ENCODE results near the gene MUC21. TPM values are rescaled to one million over a fixed set of nuclear protein-coding genes. Genes with fewer than 3 reads are reported as not detected.

The MUC21 gene
- total and polyA plus RNA-seq, 9 of the 15 experiments (the other 6 are each of a cell fraction or from before 2014, with no cell fraction given), result not detected

DNA sequence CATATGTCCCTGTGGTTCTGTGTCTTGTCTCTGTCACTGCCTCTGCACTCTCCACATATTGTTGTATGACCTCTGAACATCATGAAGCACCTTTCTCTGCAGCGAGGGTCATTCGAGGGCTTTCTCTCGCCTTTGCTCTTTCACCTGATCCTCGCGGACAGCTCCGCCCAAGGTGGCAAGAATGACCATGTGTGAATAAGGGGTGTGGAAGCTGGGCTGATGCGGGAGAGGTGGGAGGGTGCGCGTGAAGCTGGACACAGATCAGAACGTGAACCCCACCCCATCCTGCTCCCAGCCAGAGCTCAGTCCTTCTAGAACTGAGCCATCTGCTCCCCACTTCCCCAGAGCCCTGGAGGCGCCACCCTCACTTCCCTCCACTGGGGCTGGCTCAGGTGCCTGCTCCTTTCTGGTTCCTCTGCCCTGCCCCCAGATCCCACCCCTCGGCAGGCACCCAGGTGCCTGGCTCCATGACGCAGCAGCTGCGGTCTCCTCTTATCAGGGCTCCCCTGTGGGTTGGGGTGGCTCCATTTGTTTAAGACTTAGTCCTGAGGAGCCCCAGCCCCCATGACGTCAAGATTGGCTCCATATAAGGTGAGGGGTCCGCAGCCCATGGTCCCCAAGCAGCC, 43.0 kb upstream of the MUC21 start, which contains the start of gene MUCL3:
Gene MUCL3 (plus strand): TSS at position 613 of the 626 bp plus-strand sequence. CDS start 27 bp downstream, outside the sequence.
- intact Hi-C loops (cut with micrococcal nuclease), result loop anchor here (5.0 kb wide), 1 partner anchor 102 kb away; no protein-coding TSS in a partner anchor
- TF ChIP-seq ATF1 (CRISPR knock-in tag; IDR thresholded peaks at IDR 0.05) (no peak), ATF1 (tag; IDR thresholded peaks at IDR 0.05) (peak; percentile 46), ZBTB17 (CRISPR knock-in tag; IDR thresholded peaks at IDR 0.05) (no peak), DPF2 (IDR thresholded peaks at IDR 0.05) (0 out of 2 replicates have a peak, but pooled peaks have one; percentile 15), HEY1 (CRISPR knock-in tag; IDR thresholded peaks at IDR 0.05; ENCODE audit: borderline replicate concordance) (no peak), ZSCAN32 (CRISPR knock-in tag; IDR thresholded peaks at IDR 0.05) (no peak), HNRNPUL1 (IDR thresholded peaks at IDR 0.05; ENCODE audit: low read length) (no peak), CREM (IDR thresholded peaks at IDR 0.05; ENCODE audit: low read depth) (0 out of 2 replicates have a peak, but pooled peaks have one; percentile 25), MTA3 (IDR thresholded peaks at IDR 0.05; ENCODE audit: borderline replicate concordance) (no peak), CBFA2T3 (IDR thresholded peaks at IDR 0.05) (peak; percentile 51; the same call in 1 of the 2 replicates), SPI1 (IDR thresholded peaks at IDR 0.05; ENCODE audit: borderline replicate concordance, low read depth, low read length) (peak; percentile 26; the same call in 1 of the 2 replicates), LEF1 (IDR thresholded peaks at IDR 0.05) (no peak), SOX6 (IDR thresholded peaks at IDR 0.05) (no peak), ZNF79 (CRISPR knock-in tag; IDR thresholded peaks at IDR 0.05; ENCODE audit: low read depth) (no peak), FOXK1 (CRISPR knock-in tag; IDR thresholded peaks at IDR 0.05; ENCODE audit: borderline replicate concordance) (no peak), ARID2 (IDR thresholded peaks at IDR 0.05) (no peak), BDP1 (IDR thresholded peaks at IDR 0.05; ENCODE audit: insufficient read depth, insufficient read length) (no peak), ZNF41 (CRISPR knock-in tag; conservative IDR thresholded peaks at IDR 0.05) (no peak), EWSR1 (IDR thresholded peaks at IDR 0.05; ENCODE audit: borderline replicate concordance, low read depth, partially characterized antibody) (no peak), NFE2 (IDR thresholded peaks at IDR 0.05; ENCODE audit: low read depth) (peak; percentile 58), CBFA2T2 (conservative IDR thresholded peaks at IDR 0.05) (0 out of 2 replicates have a peak, but pooled peaks have one; percentile 16), ZKSCAN1 (IDR thresholded peaks at IDR 0.05; ENCODE audit: low read depth, low read length) (no peak), MAFK (IDR thresholded peaks at IDR 0.05; ENCODE audit: low read length) (no peak), SAP30 (IDR thresholded peaks at IDR 0.05; ENCODE audit: borderline replicate concordance, insufficient read depth, low read depth, low read length, poor library complexity, severe bottlenecking) (no peak)
- TF ChIP-seq, protein P1, sequence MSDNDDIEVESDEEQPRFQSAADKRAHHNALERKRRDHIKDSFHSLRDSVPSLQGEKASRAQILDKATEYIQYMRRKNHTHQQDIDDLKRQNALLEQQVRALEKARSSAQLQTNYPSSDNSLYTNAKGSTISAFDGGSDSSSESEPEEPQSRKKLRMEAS (CRISPR knock-in tag; IDR thresholded peaks at IDR 0.05), result peak; percentile 22; the same call in 1 of the 2 replicates
- TF ChIP-seq, protein P2, sequence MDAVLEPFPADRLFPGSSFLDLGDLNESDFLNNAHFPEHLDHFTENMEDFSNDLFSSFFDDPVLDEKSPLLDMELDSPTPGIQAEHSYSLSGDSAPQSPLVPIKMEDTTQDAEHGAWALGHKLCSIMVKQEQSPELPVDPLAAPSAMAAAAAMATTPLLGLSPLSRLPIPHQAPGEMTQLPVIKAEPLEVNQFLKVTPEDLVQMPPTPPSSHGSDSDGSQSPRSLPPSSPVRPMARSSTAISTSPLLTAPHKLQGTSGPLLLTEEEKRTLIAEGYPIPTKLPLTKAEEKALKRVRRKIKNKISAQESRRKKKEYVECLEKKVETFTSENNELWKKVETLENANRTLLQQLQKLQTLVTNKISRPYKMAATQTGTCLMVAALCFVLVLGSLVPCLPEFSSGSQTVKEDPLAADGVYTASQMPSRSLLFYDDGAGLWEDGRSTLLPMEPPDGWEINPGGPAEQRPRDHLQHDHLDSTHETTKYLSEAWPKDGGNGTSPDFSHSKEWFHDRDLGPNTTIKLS (IDR thresholded peaks at IDR 0.05; ENCODE audit: borderline replicate concordance, low read depth), result no peak

More for the DNA sequence above, 43.0 kb upstream of the MUC21 start, which contains the start of gene MUCL3:
- H3K27ac ChIP-seq (ENCODE audit: extremely low read depth, low read depth, low read length), result no peak within 1 kb of the TSS
- WGBS (ENCODE audit: insufficient coverage, low coverage, missing lambda C conversion rate), result under 1% methylated on average over 16 of the region's 16 CpGs
- no peaks in the 10 kb centered on the region for H3K36me3 ChIP-seq (ENCODE audit: control insufficient read depth, insufficient read depth, low read length)
- in situ Hi-C loops (cut with MboI), result no loop called here
- peak within 1 kb of the TSS in 1 of 2 experiments; percentile 15; a peak in 2 of 4 replicates for H3K9ac ChIP-seq (ENCODE audit: insufficient read depth in 1 of 2, low read depth in 2 of 2, low read length in 2 of 2)
- H3K9me1 ChIP-seq (ENCODE audit: control insufficient read depth, insufficient read depth, low read length), result no peaks in the 10 kb centered on the region
- DNase-seq (ENCODE audit: extremely low read depth in 1 of 4, low spot score in 3 of 4) (peak; percentile 55 to 74 (median 65)), FAIRE-seq (peak; percentile 67), ATAC-seq (peak; percentile 33)
- peaks cover 14% of the 10 kb centered on the region; the same call in 1 of the 2 replicates for H4K20me1 ChIP-seq (replicated peaks; ENCODE audit: control insufficient read depth, insufficient read depth, low read length)
- ChIA-PET POLR2A (interaction anchor here (0.7 to 1.3 kb wide), 5 partner anchors 11 to 258 kb away, joined by 3 to 6 read pairs (median 3); no protein-coding TSS in a partner anchor), CTCF (ENCODE audit: low intra/inter-chr PET ratio) (no interaction called here)
- no TSS peak for BruUV-seq (replicated peaks)
- no peak within 1 kb of the TSS for H3K4me3 ChIP-seq
- no peak within 1 kb of the TSS for H3K4me2 ChIP-seq (ENCODE audit: insufficient read depth, low read length)
- no peaks in the 10 kb centered on the region for H3K9me3 ChIP-seq (replicated peaks; ENCODE audit: control insufficient read depth, insufficient read depth, low read depth, low read length)
- H3K27me3 ChIP-seq (ENCODE audit: control insufficient read depth in 2 of 2, insufficient read depth in 2 of 2, low read length in 2 of 2), result peaks cover 29 to 70% of the 10 kb centered on the region in 2 experiments
- peaks cover 8 to 11% of the 10 kb centered on the region in 2 experiments for H3K4me1 ChIP-seq (replicated peaks in 1 of 2; ENCODE audit: control insufficient read depth in 2 of 2, insufficient read depth in 2 of 2, low read length in 2 of 2)
- no peak within 1 kb of the TSS for H2AFZ ChIP-seq (ENCODE audit: low read depth, low read length)
- H3K79me2 ChIP-seq (ENCODE audit: control insufficient read depth, insufficient read depth, low read length), result no peaks in the 10 kb centered on the region
